Endothelial cell (in vitro differentiated cells): ENCODE data around the gene SP5. TPM values are rescaled to one million over a fixed set of nuclear protein-coding genes. Genes with fewer than 3 reads are reported as not detected.

Source experiments
- DNase-seq: peaks from one replicate; pipeline ENCODE4 v3.0.0; 2021; ENCODE audit warnings: low spot score
- H3K27ac Mint-ChIP-seq: one replicate; pipeline ENCODE4 v1.8.0; 2021; ENCODE audit warnings: mixed read lengths, inconsistent platforms; ENCODE audit not compliant: unreplicated experiment
- H3K27me3 Mint-ChIP-seq: one replicate; pipeline ENCODE4 v1.8.0; 2021; ENCODE audit warnings: mild to moderate bottlenecking, moderate library complexity, mixed read lengths, inconsistent platforms; ENCODE audit not compliant: unreplicated experiment
- H3K36me3 Mint-ChIP-seq: one replicate; pipeline ENCODE4 v1.8.0; 2021; ENCODE audit warnings: mild to moderate bottlenecking, low read depth, mixed read lengths, inconsistent platforms; ENCODE audit not compliant: unreplicated experiment
- H3K4me1 Mint-ChIP-seq: one replicate; pipeline ENCODE4 v1.8.0; 2021; ENCODE audit warnings: mild to moderate bottlenecking, mixed read lengths, inconsistent platforms; ENCODE audit not compliant: unreplicated experiment
- H3K4me3 Mint-ChIP-seq: one replicate; pipeline ENCODE4 v1.8.0; 2021; ENCODE audit warnings: mild to moderate bottlenecking, mixed read lengths, inconsistent platforms; ENCODE audit not compliant: unreplicated experiment
- H3K9me3 Mint-ChIP-seq: one replicate; pipeline ENCODE4 v1.8.0; 2021; ENCODE audit warnings: mixed read lengths, inconsistent platforms; ENCODE audit not compliant: unreplicated experiment
- CTCF ChIP-seq: fragments of 200-600 bp; sonication (generic); IDR thresholded peaks from one replicate; pipeline ENCODE4 v1.5.0; 2021; ENCODE audit warnings: antibody characterized with exemption; ENCODE audit not compliant: unreplicated experiment
- total RNA-seq: library from RNA; stranded (reverse); fragmentation: NEBNext Ultra II Directional; extraction: Animal tissue kit (Norgen Biotek cat#: 25700); gene quantifications from one replicate; pipeline ENCODE4 v1.2.1, GENCODE V29; 2021; ENCODE audit not compliant: unreplicated experiment

Gene SP5
- total RNA-seq, 1 donor from 2014 or later, result 9.3 TPM

GRCh38 chr2:170761572-170761971 lies 46.4 kb downstream of the SP5 start:
- H3K27me3 Mint-ChIP-seq, result peaks cover 4% of the 10 kb centered on the region
- no peak overlapping the region for H3K27ac Mint-ChIP-seq
- H3K9me3 Mint-ChIP-seq, result no peaks in the 10 kb centered on the region
- no peak overlapping the region for H3K4me3 Mint-ChIP-seq
- no peak for TF ChIP-seq CTCF
- DNase-seq, result no peak
- no peaks in the 10 kb centered on the region for H3K36me3 Mint-ChIP-seq
- peaks cover 12% of the 10 kb centered on the region for H3K4me1 Mint-ChIP-seq

GRCh38 chr2:170762760-170763159 lies 47.6 kb downstream of the SP5 start:
- Mint-ChIP-seq H3K9me3 (no peaks in the 10 kb centered on the region), H3K4me1 (peaks cover 15% of the 10 kb centered on the region), H3K4me3 (peak overlapping the region; percentile 68), H3K27ac (no peak overlapping the region), H3K36me3 (no peaks in the 10 kb centered on the region), H3K27me3 (peaks cover 4% of the 10 kb centered on the region)
- no peak for TF ChIP-seq CTCF
- no peak for DNase-seq

GRCh38 chr2:170763232-170763631 lies 48.1 kb downstream of the SP5 start:
- no peak for DNase-seq
- Mint-ChIP-seq H3K4me3 (no peak overlapping the region), H3K27me3 (peaks cover 4% of the 10 kb centered on the region), H3K36me3 (no peaks in the 10 kb centered on the region), H3K9me3 (no peaks in the 10 kb centered on the region), H3K27ac (no peak overlapping the region), H3K4me1 (peaks cover 15% of the 10 kb centered on the region)
- TF ChIP-seq CTCF, result no peak

- no peak for DNase-seq
- H3K27me3 Mint-ChIP-seq, result peaks cover 3% of the 10 kb centered on the region
- H3K9me3 Mint-ChIP-seq, result no peaks in the 10 kb centered on the region
- TF ChIP-seq CTCF, result no peak
- H3K4me3 Mint-ChIP-seq, result no peak overlapping the region
- no peaks in the 10 kb centered on the region for H3K36me3 Mint-ChIP-seq
- H3K4me1 Mint-ChIP-seq, result peaks cover 15% of the 10 kb centered on the region
- no peak overlapping the region for H3K27ac Mint-ChIP-seq
These were observed 49.7 kb downstream of the SP5 start for GRCh38 chr2:170764880-170765261.

GRCh38 chr2:170766693-170767092 lies 51.6 kb downstream of the SP5 start:
- Mint-ChIP-seq H3K36me3 (no peaks in the 10 kb centered on the region), H3K27ac (no peak overlapping the region), H3K9me3 (no peaks in the 10 kb centered on the region), H3K27me3 (peaks cover 6% of the 10 kb centered on the region), H3K4me1 (peaks cover 19% of the 10 kb centered on the region), H3K4me3 (no peak overlapping the region)
- DNase-seq, result no peak
- no peak for TF ChIP-seq CTCF

Other genes with a start within 250 kb of the SP5 start
- 1.6 TPM for gene ERICH2, start 55.0 kb downstream of the SP5 start, total RNA-seq
- gene GAD1, start 101.5 kb downstream of the SP5 start, total RNA-seq, result 129 TPM
- 71.9 TPM for gene GORASP2, start 213.9 kb downstream of the SP5 start, total RNA-seq